Kidney (tissue), 14 donors: Measurements from ENCODE around the gene TST. TPM values are rescaled to one million over a fixed set of nuclear protein-coding genes. Genes with fewer than 3 reads are reported as not detected.

Source experiments
- DNase-seq, 5 donors: peaks; one replicate each; pipeline ENCODE4 v3.0.0-alpha.2; 2013 to 2020
- FAIRE-seq: peaks from 2 replicates; lab custom pipeline; 2012; peaks lifted over from hg19 to GRCh38; lab: Jason Lieb, UNC
- H3K27ac ChIP-seq, 2 donors: one replicate each; pipeline ENCODE4 v1.7.0; 2013; ENCODE audit warnings: low read depth in 2 of 2, low read length in 2 of 2, inconsistent platforms in 1 of 2
- H3K27me3 ChIP-seq: one replicate; pipeline ENCODE4 v1.7.1; 2013; ENCODE audit warnings: low read length, inconsistent platforms; ENCODE audit not compliant: control insufficient read depth, insufficient read depth
- H3K36me3 ChIP-seq, 3 donors: one replicate each; pipeline versions ENCODE4 v1.7.0 to v1.7.1; 2013; ENCODE audit warnings: low read length in 3 of 3, control low read depth in 1 of 3, inconsistent platforms in 1 of 3; ENCODE audit not compliant: insufficient read depth in 3 of 3, control insufficient read depth in 2 of 3
- H3K4me1 ChIP-seq, 3 donors: one replicate each; pipeline versions ENCODE4 v1.7.0 to v1.7.1; 2013; ENCODE audit warnings: low read length in 3 of 3, inconsistent platforms in 1 of 3, low read depth in 1 of 3; ENCODE audit not compliant: control insufficient read depth in 2 of 3, insufficient read depth in 2 of 3
- H3K4me3 ChIP-seq, 3 donors: one replicate each; pipeline versions ENCODE4 v1.7.0 to v1.8.1; 2013; ENCODE audit warnings: low read length in 3 of 3, control low read depth in 1 of 3, inconsistent platforms in 1 of 3
- H3K9ac ChIP-seq, 3 donors: one replicate each; pipeline versions ENCODE4 v1.7.0 to v1.7.1; 2013; ENCODE audit warnings: low read length in 3 of 3, control low read depth in 1 of 3, inconsistent platforms in 1 of 3
- H3K9me3 ChIP-seq, 3 donors: one replicate each; pipeline versions ENCODE4 v1.7.0 to v1.7.1; 2013; ENCODE audit warnings: low read length in 3 of 3, control low read depth in 1 of 3, inconsistent platforms in 1 of 3; ENCODE audit not compliant: control insufficient read depth in 2 of 3, insufficient read depth in 1 of 3
- CTCF ChIP-seq: IDR thresholded peaks from 3 replicates; pipeline ENCODE4 v1.5.1; 2012; ENCODE audit warnings: mild to moderate bottlenecking, moderate library complexity, borderline replicate concordance; ENCODE audit not compliant: insufficient read depth; ENCODE audit errors: extremely low read depth
- intact Hi-C: fragments of 100-400 bp; cut with DNase I; formaldehyde crosslinking; loops from one replicate; pipeline ENCODE4 v1.11.1; 2022
- polyA plus RNA-seq: library from polyadenylated mRNA; stranded (reverse); fragments of 350-450 nt; fragmentation: Illumina TruSeq; extraction: RNeasy Lipid Tissue Mini Kit (QIAGEN cat#74804); gene quantifications from one replicate; pipeline ENCODE4 v1.2.3, GENCODE V29; 2014; ENCODE audit warnings: low read depth, low replicate concordance; ENCODE audit not compliant: insufficient read depth
- total RNA-seq: library from RNA; stranded (reverse); fragmentation: NEBNext Ultra II Directional; extraction: Animal tissue kit (Norgen Biotek cat#: 25700); gene quantifications from one replicate; pipeline ENCODE4 v1.2.1, GENCODE V29; 2021
- donor health status: control.
- donor health status: control.
- donor health status: control.
- donor health status: control.
- donor health status: control.
- donor health status: DM: yes; HTN: yes; CAD: no.
- donor health status: Normal renal cell carcinoma (clear cell type).

TST gene
- total and polyA plus RNA-seq, 2 donors from 2014 or later = 48.7 to 283 TPM

- H3K9ac ChIP-seq = no peak overlapping the region
- H3K9me3 ChIP-seq = no peaks in the 10 kb centered on the region
- H3K27me3 ChIP-seq = no peaks in the 10 kb centered on the region
- H3K36me3 ChIP-seq = no peaks in the 10 kb centered on the region
- H3K27ac ChIP-seq = no peak overlapping the region
- intact Hi-C loops = no loop called here
- TF ChIP-seq CTCF = no peak
- FAIRE-seq (no peak), DNase-seq (peak in 1 of 5 donors; percentile 52)
- no peak overlapping the region for H3K4me3 ChIP-seq
- no peaks in the 10 kb centered on the region for H3K4me1 ChIP-seq
Observed at GRCh38 chr22:37061611-37062375, 42.5 kb upstream of the TST start.

- no peaks in the 10 kb centered on the region for H3K36me3 ChIP-seq
- intact Hi-C loops = no loop called here
- H3K4me3 ChIP-seq = no peak overlapping the region
- H3K27ac ChIP-seq = no peak overlapping the region
- FAIRE-seq (no peak), DNase-seq (peak in 1 of 5 donors; percentile 69)
- H3K9ac ChIP-seq = no peak overlapping the region
- no peaks in the 10 kb centered on the region for H3K9me3 ChIP-seq
- H3K27me3 ChIP-seq = no peaks in the 10 kb centered on the region
- H3K4me1 ChIP-seq = no peaks in the 10 kb centered on the region
- no peak for TF ChIP-seq CTCF
Observed at GRCh38 chr22:37060801-37061610, 41.8 kb upstream of the TST start.

- intact Hi-C loops = no loop called here
- no peak for TF ChIP-seq CTCF
- DNase-seq (peak in 1 of 5 donors; percentile 59), FAIRE-seq (no peak)
- H3K4me1 ChIP-seq = no peaks in the 10 kb centered on the region
- H3K4me3 ChIP-seq = no peak overlapping the region
- no peaks in the 10 kb centered on the region for H3K9me3 ChIP-seq
- no peaks in the 10 kb centered on the region for H3K36me3 ChIP-seq
- no peak overlapping the region for H3K9ac ChIP-seq
- H3K27me3 ChIP-seq = no peaks in the 10 kb centered on the region
- H3K27ac ChIP-seq = no peak overlapping the region
Observed at GRCh38 chr22:37059876-37060449, 40.7 kb upstream of the TST start.
